HCT116 (cell line): ENCODE results near the gene ATP10B. TPM values are rescaled to one million over a fixed set of nuclear protein-coding genes. Genes with fewer than 3 reads are reported as not detected.

ENCODE experiments used
- ATAC-seq: fragments of 200-7000 bp; cut with Tn5 transposase; 2 replicates; pipeline ENCODE4 v1.9.1; 2020; ENCODE audit warnings: mild to moderate bottlenecking, moderate library complexity
- BruUV-seq: library from RNA; stranded (reverse); fragments of 400-500 nt; replicated peaks from 2 replicates; lab custom pipeline; 2021; lab: Mats Ljungman, UMichigan
- CTCF ChIA-PET: fragments of 300-600 bp; sonication (Branson Sonifier 250); formaldehyde crosslinking; loops from one replicate; lab custom pipeline; 2021; ENCODE audit warnings: antibody characterized with exemption; lab: Charles Lee
- POLR2A ChIA-PET: fragments of 300-600, 350-600 bp; sonication (Branson Sonifier 250); formaldehyde crosslinking; loops from one replicate; lab custom pipeline; 2021; ENCODE audit warnings: antibody characterized with exemption; lab: Charles Lee
- RAD21 ChIA-PET, 2 experiments: fragments of 300-600 bp; sonication (Branson Sonifier 250); formaldehyde crosslinking; loops; one replicate each; lab custom pipeline; 2023; ENCODE audit warnings: low total read pairs in 2 of 2; ENCODE audit not compliant: uncharacterized antibody in 2 of 2, unreplicated experiment in 2 of 2, low non-redundant PET in 1 of 2; lab: Charles Lee
- DNase-seq: peaks from one replicate; pipeline ENCODE4 v3.0.0-alpha.2; 2010; ENCODE audit warnings: low read depth, low spot score
- H2AFZ ChIP-seq: fragments of 200-600 bp; shearing (Covaris generic), sonication (generic); 2 replicates; pipeline ENCODE4 v1.6.1; 2017; ENCODE audit warnings: low read depth, mixed run types, mixed read lengths, antibody characterized with exemption, low read length; ENCODE audit not compliant: poor library complexity, severe bottlenecking
- H3K27ac ChIP-seq: 2 replicates; pipeline ENCODE4 v1.5.1; 2012; ENCODE audit warnings: low read depth, low read length
- H3K27me3 ChIP-seq: fragments of 200-600 bp; sonication (generic); 2 replicates; pipeline ENCODE4 v1.6.1; 2016; ENCODE audit warnings: mixed run types, low read length, mixed read lengths; ENCODE audit not compliant: insufficient read depth
- H3K36me3 ChIP-seq, 2 experiments: fragments of 200-500 bp in 1 of 2; fragments of 200-600 bp in 1 of 2; sonication (Bioruptor generic) in 1 of 2; sonication (generic) in 1 of 2; 2 replicates each; pipeline versions ENCODE4 v1.5.1 to v1.6.1; 2014 to 2016; ENCODE audit warnings: low read length in 2 of 2, inconsistent platforms in 1 of 2, mixed read lengths in 1 of 2, mixed run types in 1 of 2; ENCODE audit not compliant: insufficient read depth in 2 of 2, control insufficient read depth in 1 of 2
- H3K4me1 ChIP-seq, 2 experiments: fragments of 200-600 bp in 1 of 2; sonication (generic) in 1 of 2; 2 replicates each; pipeline versions ENCODE4 v1.5.1 to v1.6.1; 2012 to 2017; ENCODE audit warnings: low read length in 2 of 2, inconsistent platforms in 1 of 2, mild to moderate bottlenecking in 1 of 2, mixed read lengths in 1 of 2, mixed run types in 1 of 2, moderate library complexity in 1 of 2; ENCODE audit not compliant: insufficient read depth in 2 of 2, control insufficient read depth in 1 of 2
- H3K4me2 ChIP-seq: fragments of 200-600 bp; sonication (generic); 2 replicates; pipeline ENCODE4 v1.6.1; 2017; ENCODE audit warnings: mixed run types, low read length, mixed read lengths
- H3K4me3 ChIP-seq, 2 experiments: fragments of 200-600 bp in 1 of 2; sonication (generic) in 1 of 2; replicated peaks in 1 of 2; 2 replicates each; pipeline ENCODE4 v1.5.1; 2011 to 2016; ENCODE audit warnings: low read length in 2 of 2, control low read depth in 1 of 2, low read depth in 1 of 2, mild to moderate bottlenecking in 1 of 2, mixed read lengths in 1 of 2, mixed run types in 1 of 2
- H3K79me2 ChIP-seq: fragments of 200-600 bp; sonication (generic); 2 replicates; pipeline ENCODE4 v1.6.1; 2017; ENCODE audit warnings: mild to moderate bottlenecking, mixed run types, low read length, moderate library complexity, mixed read lengths; ENCODE audit not compliant: insufficient read depth
- H3K9ac ChIP-seq: fragments of 200-600 bp; sonication (generic); 2 replicates; pipeline ENCODE4 v1.6.1; 2016; ENCODE audit warnings: low read length, mixed read lengths
- H3K9me2 ChIP-seq: fragments of 200-600 bp; sonication (generic), shearing (Covaris generic); 2 replicates; pipeline ENCODE4 v1.6.1; 2017; ENCODE audit warnings: mixed run types, mild to moderate bottlenecking, moderate library complexity; ENCODE audit not compliant: insufficient read depth
- H3K9me3 ChIP-seq, 2 experiments: fragments of 200-500 bp in 1 of 2; fragments of 200-600 bp in 1 of 2; sonication (Bioruptor generic) in 1 of 2; sonication (generic) in 1 of 2; 2 replicates each; pipeline ENCODE4 v1.6.1; 2014 to 2017; ENCODE audit warnings: low read length in 2 of 2, mixed read lengths in 2 of 2, inconsistent platforms in 1 of 2, low read depth in 1 of 2, mild to moderate bottlenecking in 1 of 2, mixed run types in 1 of 2, moderate library complexity in 1 of 2; ENCODE audit not compliant: control insufficient read depth in 1 of 2, insufficient read depth in 1 of 2
- H4K20me1 ChIP-seq: fragments of 200-600 bp; sonication (generic), shearing (Covaris generic); 2 replicates; pipeline ENCODE4 v1.6.1; 2017; ENCODE audit warnings: mixed run types, mild to moderate bottlenecking, moderate library complexity; ENCODE audit not compliant: insufficient read depth
- CBX3 ChIP-seq: IDR thresholded peaks from 2 replicates; pipeline ENCODE4 v1.6.1; 2012; ENCODE audit warnings: low read depth
- EZH2phosphoT487 ChIP-seq: fragments of 200-600 bp; IDR thresholded peaks from 2 replicates; pipeline ENCODE4 v1.6.1; 2018; ENCODE audit warnings: antibody characterized with exemption, borderline replicate concordance
- FOSL1 ChIP-seq: IDR thresholded peaks from 2 replicates; pipeline ENCODE4 v1.6.1; 2012; ENCODE audit warnings: low read depth
- JUND ChIP-seq: IDR thresholded peaks from 2 replicates; pipeline ENCODE4 v1.6.1; 2012
- POLR2A ChIP-seq: IDR thresholded peaks from 2 replicates; pipeline ENCODE4 v1.7.0; 2011; ENCODE audit warnings: borderline replicate concordance; ENCODE audit not compliant: insufficient read depth, insufficient read length; ENCODE audit errors: extremely low read depth
- POLR2AphosphoS5 ChIP-seq: IDR thresholded peaks from 2 replicates; pipeline ENCODE4 v1.6.1; 2011; ENCODE audit warnings: mild to moderate bottlenecking, low read depth, low read length, moderate library complexity
- RAD21 ChIP-seq: IDR thresholded peaks from 2 replicates; pipeline ENCODE4 v1.6.1; 2012; ENCODE audit warnings: low read depth, mild to moderate bottlenecking
- SIN3A ChIP-seq: IDR thresholded peaks from 2 replicates; pipeline ENCODE4 v1.6.1; 2012; ENCODE audit warnings: low read depth
- SP1 ChIP-seq: IDR thresholded peaks from 2 replicates; pipeline ENCODE4 v1.6.1; 2012; ENCODE audit warnings: low read depth
- ZFX ChIP-seq: fragments of 450-650 bp; IDR thresholded peaks from 2 replicates; pipeline ENCODE4 v1.6.1; 2017
- intact Hi-C: fragments of 100-400 bp; cut with micrococcal nuclease; formaldehyde crosslinking; loops from 2 replicates; pipeline ENCODE4 v1.10.0; 2022
- total RNA-seq: library from RNA; stranded (reverse); gene quantifications from one replicate; pipeline ENCODE4 v1.2.1, GENCODE V29; 2021; ENCODE audit not compliant: unreplicated experiment
- TF ChIP-seq, protein P1 (sequence below): IDR thresholded peaks from 2 replicates; pipeline ENCODE4 v1.6.1; 2012
- TF ChIP-seq, protein P2 (sequence below), 3 experiments: fragments of 200-600 bp in 1 of 3; sonication (generic) in 1 of 3; IDR thresholded peaks in 2 of 3; conservative IDR thresholded peaks in 1 of 3; 2 replicates each; pipeline ENCODE4 v1.5.1; 2012 to 2017; ENCODE audit warnings: low read depth in 2 of 3, low read length in 2 of 3, antibody characterized with exemption in 1 of 3, borderline replicate concordance in 1 of 3, control low read depth in 1 of 3, mild to moderate bottlenecking in 1 of 3, mixed read lengths in 1 of 3, mixed run types in 1 of 3, moderate library complexity in 1 of 3; ENCODE audit not compliant: insufficient read depth in 1 of 3
- TF ChIP-seq, protein P3 (sequence below): IDR thresholded peaks from 2 replicates; pipeline ENCODE4 v1.6.1; 2012

ATP10B gene
- total RNA-seq, 1 experiment from 2014 or later = 0.07 TPM

DNA sequence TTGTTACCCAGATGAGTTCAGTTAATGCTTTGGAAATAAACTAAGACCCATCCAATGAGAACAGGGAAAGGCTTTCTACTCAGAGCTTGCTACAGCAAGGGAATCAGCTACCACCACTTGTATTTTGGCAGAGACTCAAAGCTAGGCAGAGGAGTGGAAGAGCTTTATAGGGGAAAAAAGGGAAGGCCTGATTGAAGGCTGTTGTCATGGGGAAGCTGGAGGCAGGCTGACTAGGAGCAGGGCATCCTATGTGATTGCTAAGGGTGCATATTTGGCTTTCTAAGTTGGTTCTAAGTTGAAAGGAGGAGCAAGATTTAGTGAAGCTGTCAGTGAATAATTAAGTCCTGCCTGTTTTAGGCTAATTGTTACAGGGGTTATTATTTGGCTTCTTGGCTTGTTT, 314.9 kb downstream of the ATP10B start:
- Histone ChIP-seq H3K4me2 (no peak overlapping the region), H3K9me2 (no peaks in the 10 kb centered on the region), H3K27ac (no peak overlapping the region), H3K4me1 (no peaks in the 10 kb centered on the region), H2AFZ (no peak overlapping the region), H3K27me3 (0 out of 2 replicates have a peak, but pooled peaks cover 6% of the 10 kb centered on the region), H3K9me3 (no peaks in the 10 kb centered on the region), H3K4me3 (no peak overlapping the region), H3K79me2 (no peaks in the 10 kb centered on the region), H3K36me3 (no peaks in the 10 kb centered on the region), H3K9ac (no peak overlapping the region), H4K20me1 (no peaks in the 10 kb centered on the region)
- no peak for DNase-seq
- BruUV-seq = no TSS peak
- ChIA-PET POLR2A (no interaction called here), CTCF (no interaction called here), RAD21 (no interaction called here)
- TF ChIP-seq JUND = no peak
- TF ChIP-seq, protein P1, sequence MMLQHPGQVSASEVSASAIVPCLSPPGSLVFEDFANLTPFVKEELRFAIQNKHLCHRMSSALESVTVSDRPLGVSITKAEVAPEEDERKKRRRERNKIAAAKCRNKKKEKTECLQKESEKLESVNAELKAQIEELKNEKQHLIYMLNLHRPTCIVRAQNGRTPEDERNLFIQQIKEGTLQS = no peak
- TF ChIP-seq POLR2A = no peak
- TF ChIP-seq, protein P2, sequence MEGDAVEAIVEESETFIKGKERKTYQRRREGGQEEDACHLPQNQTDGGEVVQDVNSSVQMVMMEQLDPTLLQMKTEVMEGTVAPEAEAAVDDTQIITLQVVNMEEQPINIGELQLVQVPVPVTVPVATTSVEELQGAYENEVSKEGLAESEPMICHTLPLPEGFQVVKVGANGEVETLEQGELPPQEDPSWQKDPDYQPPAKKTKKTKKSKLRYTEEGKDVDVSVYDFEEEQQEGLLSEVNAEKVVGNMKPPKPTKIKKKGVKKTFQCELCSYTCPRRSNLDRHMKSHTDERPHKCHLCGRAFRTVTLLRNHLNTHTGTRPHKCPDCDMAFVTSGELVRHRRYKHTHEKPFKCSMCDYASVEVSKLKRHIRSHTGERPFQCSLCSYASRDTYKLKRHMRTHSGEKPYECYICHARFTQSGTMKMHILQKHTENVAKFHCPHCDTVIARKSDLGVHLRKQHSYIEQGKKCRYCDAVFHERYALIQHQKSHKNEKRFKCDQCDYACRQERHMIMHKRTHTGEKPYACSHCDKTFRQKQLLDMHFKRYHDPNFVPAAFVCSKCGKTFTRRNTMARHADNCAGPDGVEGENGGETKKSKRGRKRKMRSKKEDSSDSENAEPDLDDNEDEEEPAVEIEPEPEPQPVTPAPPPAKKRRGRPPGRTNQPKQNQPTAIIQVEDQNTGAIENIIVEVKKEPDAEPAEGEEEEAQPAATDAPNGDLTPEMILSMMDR (IDR thresholded peaks at IDR 0.05 in 2 of 3, conservative IDR thresholded peaks at IDR 0.05 in 1 of 3; ENCODE audit: borderline replicate concordance in 1 of 3, insufficient read depth in 1 of 3, low read depth in 2 of 3, low read length in 2 of 3) = no peak
- TF ChIP-seq POLR2AphosphoS5 = no peak
- no peak for TF ChIP-seq SIN3A
- TF ChIP-seq EZH2phosphoT487 = no peak
- TF ChIP-seq SP1 = no peak
- TF ChIP-seq, protein P3, sequence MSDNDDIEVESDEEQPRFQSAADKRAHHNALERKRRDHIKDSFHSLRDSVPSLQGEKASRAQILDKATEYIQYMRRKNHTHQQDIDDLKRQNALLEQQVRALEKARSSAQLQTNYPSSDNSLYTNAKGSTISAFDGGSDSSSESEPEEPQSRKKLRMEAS = no peak
- TF ChIP-seq RAD21 = no peak
- TF ChIP-seq FOSL1 = no peak
- no peak for TF ChIP-seq CBX3
- no peak for TF ChIP-seq ZFX
- no peak for ATAC-seq
- intact Hi-C loops = no loop called here
